NT2/D1 (cell line): Measurements from ENCODE around the gene TCF21.

Experiments
- SUZ12 ChIP-seq: IDR thresholded peaks from 2 replicates; pipeline ENCODE4 v1.6.1; 2011; ENCODE audit not compliant: insufficient read length, insufficient read depth; ENCODE audit errors: extremely low read depth
- YY1 ChIP-seq: IDR thresholded peaks from 2 replicates; pipeline ENCODE4 v1.6.1; 2011; ENCODE audit not compliant: insufficient read length, insufficient read depth

- TF ChIP-seq YY1, result no peak
- no peak for TF ChIP-seq SUZ12
Measured at GRCh38 chr6:133906050-133906449, 17.1 kb downstream of the TCF21 start.
